COLO668 (cell line): ENCODE data around the gene CLP1.
A peak's percentile ranks its signal among the peaks of the same experiment; 100 is the strongest.
"Not testable (repeated sequence)": the region's sequence is repeated elsewhere in the genome, so short reads cannot be mapped to it uniquely, and the experiment has no call there.

ENCODE experiments used
- DNase-seq: peaks from one replicate; lab custom pipeline; 2025; ENCODE audit not compliant: unreplicated experiment; lab: John Stamatoyannopoulos, UW

The CLP1 gene

DNA sequence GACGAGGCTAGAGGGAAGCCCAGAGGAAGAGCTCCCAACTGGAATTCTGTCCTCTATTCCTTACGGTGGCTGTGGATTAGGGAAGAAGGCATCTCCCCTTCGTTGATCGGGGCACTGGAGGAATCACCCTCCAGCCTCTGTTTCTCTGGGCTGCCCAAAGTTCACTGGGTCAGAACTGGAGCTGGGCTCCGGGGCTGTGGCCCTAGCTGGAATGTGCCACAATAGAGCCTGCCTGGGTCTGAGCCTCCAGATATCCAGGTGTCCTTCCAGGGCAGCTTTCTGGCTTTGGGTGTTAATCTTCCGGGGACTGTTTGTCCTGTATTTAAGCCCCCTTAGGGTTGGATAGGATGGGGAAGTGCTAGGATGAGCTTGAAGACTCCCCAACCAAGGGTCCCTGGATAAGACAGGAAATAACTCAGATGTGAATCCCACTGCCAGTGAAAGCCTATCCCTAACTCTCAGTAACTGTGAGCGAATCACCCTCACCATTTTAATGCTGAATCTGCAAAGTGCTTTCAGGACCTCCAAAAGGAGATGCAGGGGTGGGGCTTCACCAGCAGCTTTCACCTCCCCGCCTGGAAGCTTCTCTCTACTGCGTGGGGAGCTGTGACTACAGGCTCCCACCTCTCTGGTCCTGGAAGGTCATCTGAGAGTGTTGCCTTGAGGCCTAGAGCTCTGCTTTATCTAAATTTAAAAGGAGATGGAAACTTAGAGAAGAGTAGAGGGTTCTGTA is 17.3 kb upstream of the CLP1 start:
- DNase-seq, result no peak

DNA sequence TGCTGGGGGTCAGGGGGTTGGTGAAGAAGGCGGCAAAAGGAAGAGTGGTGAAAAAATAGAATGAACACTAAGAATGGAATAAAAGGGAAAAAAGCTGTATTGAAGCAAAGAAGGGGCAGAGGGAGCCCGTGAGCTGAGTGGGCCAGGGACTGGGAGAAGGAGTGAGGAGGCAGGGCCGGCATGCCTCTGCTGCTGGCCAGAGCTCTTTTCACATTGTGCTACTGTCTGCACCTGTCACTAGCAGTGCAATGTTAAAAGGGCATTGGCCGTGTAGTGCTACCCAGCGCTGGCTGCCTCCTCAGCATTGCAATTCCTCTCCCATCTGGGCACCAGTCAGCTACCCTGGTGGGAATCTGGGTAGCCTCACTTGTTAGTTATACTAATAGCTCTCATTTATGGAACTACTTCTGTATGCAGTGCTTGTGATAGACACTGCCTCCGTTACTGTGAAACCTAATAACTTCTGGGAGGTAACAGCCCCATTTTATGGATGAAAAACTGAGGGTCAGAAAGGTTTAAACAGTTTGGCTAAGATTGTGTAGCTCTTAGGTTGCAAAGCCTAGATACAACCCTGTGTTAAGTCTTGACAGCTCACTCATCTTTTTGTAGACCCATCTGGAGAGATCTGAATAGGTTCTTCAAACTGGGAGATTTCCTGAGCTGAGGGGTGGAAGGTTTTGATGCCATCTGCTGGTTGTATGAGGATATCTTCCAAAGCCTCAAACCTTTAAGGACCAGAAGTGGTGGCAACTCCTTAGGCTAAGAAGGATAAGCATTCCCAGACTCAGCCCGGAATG is 16.4 kb upstream of the CLP1 start:
- DNase-seq, result peak; percentile 13

- no peak for DNase-seq
Observed at GRCh38 chr11:57643802-57644201, 13.8 kb upstream of the CLP1 start.

DNA sequence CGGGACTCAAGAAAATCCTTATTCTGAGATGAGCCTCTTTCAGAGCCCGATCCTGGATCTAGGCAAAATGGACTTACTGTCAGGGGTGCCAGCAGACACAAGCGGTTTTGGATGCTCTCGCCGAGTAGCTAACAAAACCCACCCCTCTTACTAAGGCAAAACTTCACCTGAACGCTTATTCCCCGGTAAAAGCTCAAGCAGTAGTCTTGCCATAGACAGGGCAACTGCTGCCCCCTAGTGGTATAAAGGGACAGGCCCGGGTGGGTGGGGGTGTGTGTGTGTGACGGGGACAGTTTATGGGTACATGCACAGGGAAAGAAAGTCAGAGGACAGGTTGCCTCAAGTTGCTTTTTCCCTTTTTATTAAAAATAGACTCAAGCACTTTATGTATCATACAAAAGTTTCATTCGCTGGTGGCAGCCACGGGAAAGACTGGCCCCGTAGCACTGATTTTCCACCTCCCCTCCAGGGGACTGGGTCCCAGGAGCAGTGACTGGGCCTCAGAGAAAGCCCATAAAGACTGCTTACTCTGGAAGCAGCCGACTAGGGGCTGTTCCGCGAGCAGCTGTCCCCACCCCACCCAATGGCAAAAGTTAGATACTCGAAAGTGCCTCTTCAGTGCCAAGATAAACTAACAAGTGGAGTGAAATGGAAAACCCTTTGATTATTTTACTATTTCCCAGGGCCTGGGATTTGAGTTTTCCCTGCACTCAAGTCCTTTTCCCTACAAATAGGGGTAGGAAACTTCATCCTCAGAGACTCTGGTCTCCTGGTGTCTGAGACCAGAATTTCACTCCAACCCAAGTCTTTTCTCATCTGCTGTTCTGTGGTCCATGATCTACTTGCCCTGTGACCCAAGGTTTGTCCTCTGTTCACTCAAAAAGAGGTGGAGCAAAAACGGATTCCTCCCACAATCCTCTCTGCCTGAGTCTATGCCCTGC is 12.5 kb upstream of the CLP1 start:
- peak; percentile 54 for DNase-seq

DNA sequence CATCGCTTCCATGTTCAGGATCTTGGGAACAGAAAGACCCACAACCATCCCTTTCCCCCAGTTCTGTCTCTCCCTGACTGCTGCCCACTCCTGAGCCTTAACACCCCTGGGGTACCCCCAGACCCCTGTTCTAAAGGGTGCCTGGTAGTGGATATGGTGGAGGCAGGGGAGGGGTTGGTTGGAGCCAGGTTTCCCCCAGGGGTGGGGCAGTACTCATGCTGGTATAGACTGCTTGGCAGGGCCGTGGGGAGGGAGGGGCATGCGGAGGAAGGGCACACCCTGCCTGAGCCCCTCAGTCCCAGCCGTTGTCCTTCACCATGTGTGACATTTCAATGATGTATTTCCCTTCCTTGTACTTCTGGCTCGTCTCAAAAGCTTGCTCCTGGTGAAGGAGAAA is 11.9 kb upstream of the CLP1 start:
- no peak for DNase-seq

DNA sequence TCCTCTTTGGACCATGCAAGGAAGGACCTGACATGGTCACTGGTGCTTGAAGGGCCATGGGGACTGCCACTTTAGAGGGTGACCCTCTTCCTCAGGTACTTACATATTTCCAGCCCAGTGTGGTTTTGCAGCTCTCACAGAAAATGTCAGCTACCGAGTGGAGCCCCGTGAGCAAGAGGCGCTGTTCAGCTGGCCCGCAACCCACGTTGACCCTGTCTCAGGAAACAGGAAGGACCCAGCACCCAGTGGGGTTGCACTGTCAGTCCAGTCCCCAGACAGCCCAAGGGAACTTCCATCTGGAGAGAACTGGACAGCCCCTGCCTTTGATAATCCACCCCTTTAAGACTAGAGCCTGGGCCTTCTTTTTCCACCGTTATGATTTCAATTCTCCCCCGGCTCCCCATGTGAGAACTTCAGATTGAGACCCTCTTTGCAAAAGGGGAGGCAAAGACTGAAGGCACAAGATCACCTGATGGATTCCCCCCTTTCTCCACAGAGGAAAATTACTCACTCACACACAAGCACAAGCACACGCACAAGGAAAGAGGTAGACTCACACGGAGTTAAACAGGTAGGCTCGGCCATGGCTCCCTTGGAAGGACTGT is 11.3 kb upstream of the CLP1 start:
- no peak for DNase-seq

- DNase-seq, result peak; percentile 17
Observed at GRCh38 chr11:57646799-57647303, 10.7 kb upstream of the CLP1 start.

DNA sequence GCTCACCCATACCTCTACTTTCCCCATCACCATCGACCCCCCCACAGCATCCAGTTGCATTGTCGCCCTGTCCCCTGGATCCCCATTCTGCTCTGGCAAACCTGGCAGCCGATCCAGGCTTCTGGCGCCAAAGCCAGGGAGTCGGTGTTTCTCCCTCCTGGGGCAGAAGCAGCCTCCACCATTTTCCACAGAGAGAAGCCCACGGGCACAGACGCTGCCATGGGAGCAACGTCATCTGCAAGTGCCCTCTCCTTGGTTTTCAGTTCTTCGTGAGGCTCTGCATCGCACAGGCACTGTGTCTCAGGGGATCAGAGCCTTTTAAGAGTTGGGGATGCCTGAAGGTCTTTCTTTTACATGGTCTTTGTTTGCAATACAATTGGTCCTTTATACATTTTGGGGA is 10.2 kb upstream of the CLP1 start:
- DNase-seq, result no peak

- DNase-seq, result no peak
Observed at GRCh38 chr11:57647960-57648800, 9.4 kb upstream of the CLP1 start.

GRCh38 chr11:57648801-57649735 is 8.5 kb upstream of the CLP1 start:
- no peak for DNase-seq

DNA sequence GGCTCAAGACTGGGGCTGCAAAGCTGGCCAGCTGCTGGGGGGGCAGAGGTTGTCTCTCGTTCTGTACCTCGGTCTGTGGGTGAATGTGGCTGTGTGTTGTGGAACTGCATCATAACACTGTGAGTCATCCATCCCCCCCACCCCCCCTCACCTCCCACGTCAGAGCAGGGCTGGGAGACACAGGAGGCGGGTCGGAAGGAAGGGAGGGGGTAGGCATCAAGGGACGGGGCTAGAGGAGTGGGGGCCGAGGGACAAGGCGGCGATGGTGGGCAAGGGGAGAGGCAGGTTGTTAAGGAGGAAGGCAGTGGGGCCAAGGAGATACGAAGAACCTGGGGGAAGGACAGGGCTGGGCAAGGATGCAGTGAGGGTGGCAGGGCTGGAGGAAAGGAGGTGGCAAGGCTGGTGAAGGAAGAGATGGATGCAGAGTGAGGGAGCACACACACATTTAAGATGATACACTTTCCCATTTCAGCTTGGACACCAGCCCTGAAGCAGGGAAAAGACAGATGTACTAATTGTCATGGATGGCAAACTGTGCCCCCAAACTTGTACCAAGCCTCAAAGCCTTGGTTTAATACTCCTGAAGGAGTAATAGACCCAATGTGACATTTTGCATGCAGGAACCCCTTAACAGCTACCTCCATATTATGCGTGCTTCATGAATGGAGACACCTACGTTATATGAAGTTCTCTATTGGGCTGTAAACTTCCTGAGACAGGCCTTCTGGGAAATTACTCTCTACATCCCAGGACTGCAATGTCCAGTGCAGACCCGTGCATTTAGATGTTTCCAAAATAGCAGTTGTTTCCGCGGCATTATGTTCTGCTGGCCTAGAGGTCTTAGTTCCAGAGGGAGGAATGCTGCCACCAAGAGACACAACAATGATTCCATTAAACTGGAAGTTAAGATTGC is 7.5 kb upstream of the CLP1 start, which contains the start of gene YPEL4:
Gene YPEL4 (minus strand): TSS at position 87 of the 913 bp plus-strand sequence. CDS start 2,805 bp downstream, outside the sequence.
- DNase-seq, result no peak

GRCh38 chr11:57650739-57651090 is 6.8 kb upstream of the CLP1 start:
- no peak for DNase-seq

DNA sequence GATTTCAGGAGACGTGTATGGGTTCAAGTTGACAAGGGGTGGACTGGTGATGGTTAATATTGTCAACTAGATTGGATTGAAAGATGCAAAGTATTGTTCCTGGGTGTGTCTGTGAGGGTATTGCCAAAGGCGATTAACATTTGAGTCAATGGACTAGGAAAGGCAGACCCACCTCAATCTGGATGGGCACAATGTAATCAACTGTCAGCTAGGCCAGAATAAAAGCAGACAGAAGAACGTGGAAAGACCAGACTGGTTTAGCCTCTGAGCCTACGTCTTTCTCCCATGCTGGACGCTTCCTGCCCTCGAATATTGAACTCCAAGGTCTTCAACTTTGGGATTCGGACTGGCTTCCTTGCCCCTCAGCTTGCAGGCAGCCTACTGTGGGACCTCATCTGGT is 6.2 kb upstream of the CLP1 start:
- no peak for DNase-seq

DNA sequence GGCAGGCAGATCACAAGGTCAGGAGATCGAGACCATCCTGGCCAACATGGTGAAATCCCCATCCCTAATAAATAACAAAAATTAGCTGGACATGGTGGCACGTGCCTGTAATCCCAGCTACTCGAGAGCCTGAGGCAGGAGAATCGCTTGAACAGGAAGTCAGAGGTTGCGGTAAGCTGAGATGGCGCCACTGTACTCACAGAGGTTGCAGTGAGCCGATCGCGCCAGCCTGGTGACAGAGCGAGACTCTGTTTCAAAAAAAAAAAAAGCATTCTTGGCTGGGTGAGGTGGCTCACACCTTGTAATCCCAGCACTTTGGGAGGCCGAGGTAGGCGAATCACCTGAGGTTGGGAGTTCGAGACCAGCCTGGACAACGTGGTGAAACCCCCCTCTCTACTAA is 5.3 kb upstream of the CLP1 start:
- DNase-seq, result not testable (repeated sequence)

- DNase-seq, result no peak
Observed at GRCh38 chr11:57652662-57653061, 4.9 kb upstream of the CLP1 start.

DNA sequence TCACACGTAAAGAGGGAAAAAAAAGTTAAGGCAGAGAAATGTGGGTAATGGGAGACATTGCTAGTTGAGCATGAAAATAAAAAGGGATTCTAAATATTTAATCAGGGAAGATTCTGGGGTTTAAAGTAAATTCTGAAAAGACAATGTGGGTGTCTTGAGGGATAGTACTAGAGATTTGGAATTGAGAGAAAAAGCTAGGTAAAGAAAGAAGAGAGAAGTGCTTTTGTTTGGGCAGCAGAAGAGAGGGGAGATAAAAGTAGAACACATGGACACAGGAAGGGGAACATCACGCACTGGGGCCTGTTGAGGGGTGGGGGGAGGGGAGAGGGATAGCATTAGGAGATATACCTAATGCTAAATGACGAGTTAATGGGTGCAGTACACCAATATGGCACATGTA is 4.4 kb upstream of the CLP1 start:
- no peak for DNase-seq

DNA sequence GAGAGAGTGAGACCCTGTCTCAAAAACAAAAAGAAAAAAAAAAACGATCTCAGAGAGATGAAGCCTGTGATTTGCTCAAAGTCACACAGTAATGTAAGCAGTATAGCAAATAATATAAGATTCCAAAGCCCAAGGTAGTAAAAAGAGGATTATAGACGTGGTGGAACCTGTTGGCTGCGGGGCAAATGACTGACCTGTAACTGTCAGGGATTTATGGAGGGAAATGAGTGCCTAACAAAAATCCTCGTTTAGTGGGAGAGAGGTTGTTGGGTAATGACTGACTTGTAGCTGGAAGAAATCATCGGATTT is 723 bp upstream of the CLP1 start:
- DNase-seq, result no peak

- DNase-seq, result no peak
Observed at GRCh38 chr11:57658023-57658361, 430 bp downstream of the CLP1 start.
